Head of caudate nucleus (tissue), 42 donors: ENCODE data around the gene DDI2.

ENCODE experiments used
- DNase-seq, 42 donors: peaks; one replicate each; pipeline versions ENCODE4 v3.0.0 to v3.0.0-alpha.2; 2020 to 2021; ENCODE audit warnings: mixed read lengths in 7 of 42
- intact Hi-C: fragments of 100-400 bp; cut with DNase I; formaldehyde crosslinking; loops from one replicate; pipeline ENCODE4 v1.15.0; 2022

The DDI2 gene

GRCh38 chr1:15617173-15618076 lies at the start of gene DDI2:
DDI2 (plus strand) TSS chr1:15617458; CDS start chr1:15617671, 213 bp downstream.
- DNase-seq: peak; percentile 83 to 98 (median 94)

DNA sequence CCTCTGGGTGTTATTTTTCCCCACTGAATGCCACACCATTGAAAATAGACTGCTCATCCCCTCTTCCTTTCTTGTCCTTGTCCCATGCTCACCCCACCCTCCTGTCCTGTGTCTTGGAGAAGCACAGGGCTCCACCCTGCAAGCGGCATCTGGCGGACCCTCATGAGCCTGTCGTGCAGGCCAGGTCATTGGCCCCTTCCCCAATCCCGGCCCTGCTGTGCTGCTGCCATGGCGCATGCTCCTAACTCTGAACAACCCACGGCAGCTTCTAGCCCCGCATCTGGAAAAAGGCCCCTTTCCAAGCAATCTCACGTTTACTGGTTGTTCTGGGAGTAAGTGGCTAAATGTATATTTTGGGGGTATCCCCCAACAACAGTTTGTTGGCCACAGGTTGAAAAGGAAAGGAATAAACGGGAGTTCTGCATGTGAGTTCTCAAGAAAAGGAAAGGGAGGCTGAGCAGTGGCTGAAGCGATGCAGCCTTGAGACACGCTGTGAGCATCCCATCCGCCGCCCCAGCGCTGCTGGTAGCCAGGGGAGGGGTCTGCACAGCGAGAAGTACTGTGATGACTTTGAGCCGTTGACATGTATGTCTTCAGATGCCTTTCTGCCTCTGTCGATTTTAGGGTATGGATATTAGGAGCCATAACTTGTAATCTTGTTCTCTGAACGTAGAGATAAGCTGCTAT lies 48.7 kb upstream of the DDI2 start:
- intact Hi-C loops: no loop called here

More at GRCh38 chr1:15617173-15618076, at the start of gene DDI2:
- intact Hi-C loops: loop anchor here (2.0 kb wide), 1 partner anchor 93 kb away; the partner anchor contains the start of gene CASP9

DNA sequence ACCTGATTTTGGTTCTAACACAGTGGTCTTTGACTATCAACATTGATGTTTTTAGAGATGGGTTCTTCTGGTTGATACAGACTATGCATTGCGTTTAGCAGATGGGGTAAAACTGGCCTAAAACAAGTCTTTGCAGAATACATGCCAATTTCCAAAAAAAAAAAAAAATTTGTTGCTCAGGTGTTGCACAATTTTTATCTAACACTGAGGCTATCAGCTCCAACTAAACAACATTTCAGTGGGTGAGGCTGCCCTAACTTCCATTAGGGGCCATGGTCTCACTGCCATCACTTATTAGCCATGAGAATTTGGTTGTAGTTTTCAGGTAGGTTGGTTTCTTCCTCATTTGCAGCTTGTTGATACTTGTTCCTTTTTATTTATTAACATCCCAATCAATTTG lies 46.4 kb upstream of the DDI2 start:
- no peak for DNase-seq
- intact Hi-C loops: no loop called here

More for the DNA sequence above, 48.7 kb upstream of the DDI2 start:
- DNase-seq: no peak

- DNase-seq: no peak
- intact Hi-C loops: no loop called here
Measured at GRCh38 chr1:15571266-15571665, 46.0 kb upstream of the DDI2 start.

DNA sequence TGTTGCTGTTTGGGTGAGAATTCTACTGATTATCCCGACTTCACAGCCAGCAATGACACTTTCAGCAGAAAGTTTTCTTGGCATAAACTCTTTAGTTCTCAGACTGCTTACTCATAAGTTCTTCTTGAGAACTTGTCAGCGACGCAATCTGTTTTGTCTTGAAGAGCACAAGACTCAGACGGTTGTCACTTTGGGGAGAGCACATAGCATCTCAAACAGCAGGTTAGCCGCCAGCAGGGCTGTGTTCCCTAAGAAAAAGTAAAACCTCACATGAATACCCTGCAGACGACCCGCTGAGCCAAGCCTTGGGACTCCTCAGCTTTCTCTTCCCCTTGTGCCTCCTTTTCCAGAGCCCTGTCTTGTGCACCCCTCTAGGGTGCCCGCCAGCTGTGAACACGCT lies 43.8 kb upstream of the DDI2 start:
- peak in 5 of 42 donors; percentile 5 to 64 (median 27) for DNase-seq
- intact Hi-C loops: no loop called here

DNA sequence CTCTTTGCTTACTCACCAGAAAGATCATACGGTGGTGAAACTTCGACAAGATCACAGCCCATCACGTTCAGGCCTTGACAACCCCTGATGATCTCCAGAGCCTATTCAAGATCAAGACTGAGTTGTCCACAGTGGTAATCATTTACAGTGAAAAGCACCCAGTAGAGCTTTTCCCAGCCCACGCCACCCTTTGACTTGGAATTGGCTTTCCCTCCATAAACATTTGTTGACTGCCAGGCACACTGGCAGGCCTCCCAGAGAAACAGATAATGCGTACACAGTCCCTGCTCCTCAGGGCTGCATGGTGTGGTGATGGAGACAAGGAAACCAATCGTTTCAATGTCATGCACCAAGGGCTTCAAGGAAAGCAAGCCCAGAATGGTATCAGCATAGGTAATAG lies 42.5 kb upstream of the DDI2 start:
- intact Hi-C loops: no loop called here
- DNase-seq: peak in 17 of 42 donors; percentile 14 to 66 (median 32)

GRCh38 chr1:15575549-15576150 lies 41.6 kb upstream of the DDI2 start:
- intact Hi-C loops: no loop called here
- DNase-seq: no peak

GRCh38 chr1:15577691-15578090 lies 39.6 kb upstream of the DDI2 start:
- DNase-seq: peak in 4 of 42 donors; percentile 9 to 32 (median 28)
- intact Hi-C loops: no loop called here

GRCh38 chr1:15578921-15579682 lies 38.2 kb upstream of the DDI2 start:
- intact Hi-C loops: no loop called here
- DNase-seq: peak in 11 of 42 donors; percentile 13 to 69 (median 38)

- no peak for DNase-seq
- intact Hi-C loops: no loop called here
Measured at GRCh38 chr1:15579683-15580047, 37.6 kb upstream of the DDI2 start.

DNA sequence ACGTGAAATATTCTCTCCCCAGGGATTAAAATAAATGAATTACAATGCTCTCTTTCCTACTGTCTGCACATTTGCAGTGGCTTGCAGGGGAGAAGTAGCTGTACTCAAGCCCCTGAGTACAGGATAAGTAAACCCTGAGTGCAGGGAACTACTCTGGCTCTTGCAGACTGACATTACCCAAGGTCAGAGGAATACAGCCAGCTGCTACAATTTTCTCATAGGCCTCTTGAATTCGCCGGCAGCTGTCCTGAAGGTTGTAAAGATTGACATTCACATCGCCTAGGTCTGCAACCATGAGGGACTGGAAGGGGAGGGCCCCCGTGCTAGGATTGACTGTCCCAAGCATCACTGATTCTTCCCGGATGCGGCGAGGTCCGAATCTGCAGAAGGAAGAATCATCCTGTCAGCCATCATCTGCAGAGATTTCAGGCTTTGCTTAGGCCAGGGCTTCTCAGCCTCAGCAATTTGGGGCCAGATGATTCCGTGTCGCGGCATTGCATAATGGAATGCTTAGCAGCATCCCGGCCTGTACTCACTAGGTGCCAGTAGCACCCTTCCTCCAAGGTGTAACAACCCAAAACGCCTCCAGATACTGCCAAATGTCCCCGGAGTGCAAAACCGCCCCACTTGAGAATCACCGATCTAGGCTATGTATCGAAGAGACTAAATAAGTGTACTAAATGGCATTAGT lies 34.1 kb upstream of the DDI2 start:
- DNase-seq: no peak
- intact Hi-C loops: no loop called here

DNA sequence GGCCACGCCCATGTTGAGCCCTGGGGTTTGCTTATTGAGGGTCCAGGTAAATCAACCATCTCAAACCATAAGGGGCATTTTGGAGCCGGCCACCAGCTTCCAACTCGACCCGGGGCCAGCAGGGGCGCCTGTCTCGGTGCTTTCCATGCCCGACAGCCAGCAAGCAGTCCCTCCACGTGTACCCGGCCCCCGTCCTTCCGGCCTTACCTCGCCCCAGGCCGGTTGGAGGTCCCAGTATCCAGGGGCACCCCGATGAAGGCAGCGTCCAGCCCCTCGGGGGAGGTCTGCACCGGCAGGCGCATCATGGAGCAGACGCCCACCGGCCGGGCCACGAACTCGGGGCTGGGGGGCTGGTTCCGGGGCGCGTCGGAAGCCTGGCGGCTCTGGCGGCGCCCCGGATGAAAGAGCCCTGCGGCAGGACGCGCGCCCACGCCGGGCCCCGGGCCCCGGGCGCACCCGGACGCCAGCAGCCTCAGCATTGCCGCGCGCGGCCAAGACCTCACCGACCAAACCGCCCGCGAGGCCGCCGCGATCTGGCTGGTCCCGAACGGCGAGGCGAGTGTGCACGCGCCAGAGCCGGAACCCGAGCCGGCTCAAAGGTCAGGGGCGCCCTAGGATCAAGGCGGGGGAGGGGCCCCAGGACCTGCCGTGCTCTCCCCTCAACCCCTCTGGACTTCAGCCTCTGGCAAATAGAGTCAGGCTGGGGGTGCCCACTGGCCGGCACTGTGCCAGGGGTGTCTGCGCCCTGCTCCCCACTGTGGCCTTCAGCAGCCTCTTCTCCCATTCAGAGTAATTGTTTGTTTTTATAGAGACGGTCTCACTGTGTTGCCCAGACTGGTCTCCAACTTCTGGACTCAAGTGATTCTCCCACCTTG lies 32.5 kb upstream of the DDI2 start, which contains the start of gene AGMAT:
Gene AGMAT (minus strand): TSS at position 563 of the 875 bp plus-strand sequence. CDS start 84 bp downstream, at position 479.
- intact Hi-C loops: no loop called here
- DNase-seq: peak in 8 of 42 donors; percentile 7 to 46 (median 21)

- intact Hi-C loops: no loop called here
- no peak for DNase-seq
Measured at GRCh38 chr1:15592285-15592684, 25.0 kb upstream of the DDI2 start.

- peak in 1 of 42 donors; percentile 15 for DNase-seq
- intact Hi-C loops: no loop called here
Measured at GRCh38 chr1:15595809-15596617, 21.2 kb upstream of the DDI2 start.

DNA sequence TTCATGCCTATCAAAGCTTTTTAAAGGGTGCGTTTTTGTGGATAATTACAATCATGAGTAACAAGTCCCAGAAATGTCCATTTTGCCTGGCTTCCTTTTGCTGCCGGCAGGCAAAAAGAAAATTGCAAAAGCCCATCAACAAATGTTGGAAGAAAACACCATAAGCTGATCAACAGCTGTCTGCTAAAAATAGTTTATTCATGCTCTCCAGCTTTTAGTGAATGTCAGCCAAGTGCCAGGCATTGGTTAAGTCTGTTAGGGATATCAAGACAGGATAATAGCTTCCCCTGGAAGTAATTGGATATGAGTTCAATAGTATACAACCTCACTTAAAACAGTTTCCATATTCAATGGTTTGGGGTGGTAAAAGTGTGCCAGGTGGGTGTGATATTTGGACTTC lies 18.8 kb upstream of the DDI2 start:
- no peak for DNase-seq
- intact Hi-C loops: no loop called here
